H9 (cell line): ENCODE data around the gene ASIC3. TPM values are rescaled to one million over a fixed set of nuclear protein-coding genes. Genes with fewer than 3 reads are reported as not detected.

Experiments
- DNase-seq: peaks from one replicate; pipeline ENCODE4 v3.0.0-alpha.2; 2017
- H2AFZ ChIP-seq: one replicate; pipeline ENCODE4 v1.6.1; 2013; ENCODE audit warnings: mild to moderate bottlenecking, low read length, control low read depth, moderate library complexity
- H2AK5ac ChIP-seq: 2 replicates; pipeline ENCODE4 v1.6.1; 2013; ENCODE audit warnings: low read length, control low read depth, mixed read lengths; ENCODE audit not compliant: insufficient read length
- H2BK120ac ChIP-seq: one replicate; pipeline ENCODE4 v1.6.1; 2013; ENCODE audit warnings: low read depth, mild to moderate bottlenecking, low read length, control low read depth, inconsistent platforms; ENCODE audit not compliant: poor library complexity, severe bottlenecking
- H2BK12ac ChIP-seq: 2 replicates; pipeline ENCODE4 v1.6.1; 2013; ENCODE audit warnings: low read length, control low read depth, mixed read lengths, low read depth; ENCODE audit not compliant: insufficient read length
- H2BK15ac ChIP-seq: 2 replicates; pipeline ENCODE4 v1.6.1; 2013; ENCODE audit warnings: low read depth, low read length, control low read depth
- H2BK20ac ChIP-seq: one replicate; pipeline ENCODE4 v1.6.1; 2013; ENCODE audit warnings: low read depth, mild to moderate bottlenecking, low read length, control low read depth, inconsistent platforms; ENCODE audit not compliant: poor library complexity, severe bottlenecking
- H2BK5ac ChIP-seq: 2 replicates; pipeline ENCODE4 v1.6.1; 2013; ENCODE audit warnings: low read length, control low read depth, mixed read lengths; ENCODE audit not compliant: insufficient read length
- H3K14ac ChIP-seq: 2 replicates; pipeline ENCODE4 v1.6.1; 2013; ENCODE audit warnings: low read length, control low read depth; ENCODE audit not compliant: insufficient read depth
- H3K18ac ChIP-seq: 2 replicates; pipeline ENCODE4 v1.6.1; 2013; ENCODE audit warnings: low read depth, mild to moderate bottlenecking, mixed read lengths, low read length, control low read depth; ENCODE audit not compliant: insufficient read length
- H3K23ac ChIP-seq: 2 replicates; pipeline ENCODE4 v1.6.1; 2013; ENCODE audit warnings: low read length, control low read depth, mixed read lengths, low read depth; ENCODE audit not compliant: insufficient read length
- H3K23me2 ChIP-seq: 2 replicates; pipeline ENCODE4 v1.6.1; 2013; ENCODE audit warnings: low read depth, mild to moderate bottlenecking, mixed read lengths, low read length, control low read depth; ENCODE audit not compliant: insufficient read length, poor library complexity, severe bottlenecking
- H3K27ac ChIP-seq: 2 replicates; pipeline ENCODE4 v1.5.1; 2013; ENCODE audit warnings: low read length, control low read depth, mixed read lengths, low read depth; ENCODE audit not compliant: insufficient read length
- H3K27me3 ChIP-seq: 2 replicates; pipeline ENCODE4 v1.6.1; 2013; ENCODE audit warnings: low read length, control low read depth, inconsistent platforms; ENCODE audit not compliant: insufficient read depth
- H3K4ac ChIP-seq: 2 replicates; pipeline ENCODE4 v1.6.1; 2013; ENCODE audit warnings: low read depth, mild to moderate bottlenecking, control low read depth, inconsistent platforms, low read length, moderate library complexity
- H3K4me1 ChIP-seq: 2 replicates; pipeline ENCODE4 v1.6.1; 2013; ENCODE audit warnings: low read length, control low read depth, inconsistent platforms; ENCODE audit not compliant: insufficient read depth
- H3K4me2 ChIP-seq: 2 replicates; pipeline ENCODE4 v1.6.1; 2013; ENCODE audit warnings: low read length, control low read depth, mixed read lengths; ENCODE audit not compliant: insufficient read length, insufficient read depth
- H3K56ac ChIP-seq: 2 replicates; pipeline ENCODE4 v1.6.1; 2013; ENCODE audit warnings: low read depth, mild to moderate bottlenecking, mixed read lengths, low read length, control low read depth; ENCODE audit not compliant: insufficient read length
- H3K79me1 ChIP-seq: 2 replicates; pipeline ENCODE4 v1.6.1; 2013; ENCODE audit warnings: low read depth, mild to moderate bottlenecking, moderate library complexity, low read length, control low read depth, inconsistent platforms; ENCODE audit not compliant: insufficient read depth, poor library complexity, severe bottlenecking
- H3K79me2 ChIP-seq: 2 replicates; pipeline ENCODE4 v1.6.1; 2013; ENCODE audit warnings: low read length, control low read depth, inconsistent platforms; ENCODE audit not compliant: insufficient read depth
- H3K9ac ChIP-seq: 2 replicates; pipeline ENCODE4 v1.6.1; 2013; ENCODE audit warnings: low read length, control low read depth, mixed read lengths; ENCODE audit not compliant: insufficient read length; ENCODE audit errors: extremely low read depth
- H3K9me3 ChIP-seq: one replicate; pipeline ENCODE4 v1.6.1; 2013; ENCODE audit warnings: low read depth, low read length, inconsistent platforms; ENCODE audit not compliant: control insufficient read depth
- H3T11ph ChIP-seq: one replicate; pipeline ENCODE4 v1.6.1; 2013; ENCODE audit warnings: mild to moderate bottlenecking, low read length, control low read depth, inconsistent platforms
- H4K20me1 ChIP-seq: one replicate; pipeline ENCODE4 v1.6.1; 2013; ENCODE audit not compliant: control insufficient read depth, insufficient read length, insufficient read depth
- H4K5ac ChIP-seq: 2 replicates; pipeline ENCODE4 v1.6.1; 2013; ENCODE audit warnings: low read depth, mild to moderate bottlenecking, mixed read lengths, low read length, control low read depth; ENCODE audit not compliant: insufficient read length
- H4K8ac ChIP-seq: replicated peaks from 2 replicates; pipeline ENCODE4 v1.6.1; 2013; ENCODE audit warnings: low read length, control low read depth, mixed read lengths, low read depth; ENCODE audit not compliant: insufficient read length
- H4K91ac ChIP-seq: 2 replicates; pipeline ENCODE4 v1.6.1; 2013; ENCODE audit warnings: low read depth, mild to moderate bottlenecking, moderate library complexity, mixed read lengths, low read length, control low read depth; ENCODE audit not compliant: insufficient read length
- H3K27ac Mint-ChIP-seq, 3 experiments: 2 replicates in 2 of 3; 3 replicates in 1 of 3; pipeline ENCODE4 v1.8.0; 2020 to 2021; ENCODE audit warnings: mixed read lengths in 3 of 3, mild to moderate bottlenecking in 1 of 3, moderate library complexity in 1 of 3
- H3K27me3 Mint-ChIP-seq: 2 replicates; pipeline ENCODE4 v1.8.0; 2021; ENCODE audit warnings: low read depth, mild to moderate bottlenecking, moderate library complexity, mixed read lengths
- H3K36me3 Mint-ChIP-seq, 3 experiments: 2 replicates in 2 of 3; 3 replicates in 1 of 3; pipeline ENCODE4 v1.8.0; 2020 to 2021; ENCODE audit warnings: low read depth in 3 of 3, mixed read lengths in 3 of 3; ENCODE audit not compliant: insufficient read depth in 1 of 3
- H3K4me1 Mint-ChIP-seq, 2 experiments: 2 replicates each; pipeline ENCODE4 v1.8.0; 2020; ENCODE audit warnings: mixed read lengths in 2 of 2
- H3K4me3 Mint-ChIP-seq, 2 experiments: 2 replicates in 1 of 2; 3 replicates in 1 of 2; pipeline ENCODE4 v1.8.0; 2020 to 2021; ENCODE audit warnings: mild to moderate bottlenecking in 2 of 2, mixed read lengths in 2 of 2, moderate library complexity in 1 of 2
- H3K9me3 Mint-ChIP-seq, 2 experiments: 2 replicates in 1 of 2; 3 replicates in 1 of 2; pipeline ENCODE4 v1.8.0; 2020; ENCODE audit warnings: mild to moderate bottlenecking in 2 of 2, mixed read lengths in 2 of 2, moderate library complexity in 1 of 2
- WGBS: extraction: QIAGEN DNeasy Blood & Tissue Kit; methylation state at CpG from one replicate; pipeline ENCODE4 v1.1.7; 2013; ENCODE audit warnings: missing lambda C conversion rate, low lambda C conversion rate, mixed read lengths; ENCODE audit not compliant: insufficient read length; ENCODE audit errors: extremely low coverage; 5-methylcytosine and 5-hydroxymethylcytosine counted together
- total RNA-seq: library from RNA; stranded (reverse); gene quantifications from 2 replicates; pipeline ENCODE4 v1.2.1, GENCODE V29; 2021
- TF ChIP-seq, protein P1 (sequence below): fragments of 200-600 bp; sonication (generic); conservative IDR thresholded peaks from 3 replicates; pipeline ENCODE4 v1.8.0; 2021; ENCODE audit warnings: antibody characterized with exemption, mild to moderate bottlenecking

Gene ASIC3
- total RNA-seq, 1 experiment from 2014 or later: 1.7 TPM

DNA sequence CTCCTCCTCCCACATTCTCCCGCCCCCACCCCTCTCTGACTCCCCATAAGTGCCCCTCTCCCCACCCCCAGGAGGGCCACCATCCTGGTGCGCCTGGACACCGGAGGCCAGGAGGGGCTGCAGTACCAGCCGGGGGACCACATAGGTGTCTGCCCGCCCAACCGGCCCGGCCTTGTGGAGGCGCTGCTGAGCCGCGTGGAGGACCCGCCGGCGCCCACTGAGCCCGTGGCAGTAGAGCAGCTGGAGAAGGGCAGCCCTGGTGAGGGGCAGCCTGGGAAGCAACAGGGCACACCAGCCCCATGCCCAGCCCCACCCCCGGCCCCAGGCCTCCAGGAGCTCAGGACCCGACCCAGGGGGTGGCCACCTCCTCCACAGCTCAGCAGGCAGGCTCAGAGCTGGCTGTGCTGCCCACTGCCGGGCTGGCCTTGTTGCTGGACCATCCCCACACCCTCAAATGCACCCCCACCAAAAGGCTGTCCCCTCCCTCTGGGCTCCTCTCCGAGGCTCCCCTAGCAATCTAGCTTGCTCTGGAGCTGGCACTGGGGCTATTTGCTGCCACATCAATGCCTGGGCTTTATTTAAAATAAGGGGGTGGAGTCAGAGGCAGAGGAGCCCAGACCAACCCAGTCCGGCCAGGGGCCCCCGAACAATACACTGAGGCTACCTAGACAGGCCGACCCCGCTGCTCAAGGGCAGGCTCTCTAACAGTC, 38.8 kb upstream of the ASIC3 start:
- H4K91ac ChIP-seq: no peak overlapping the region
- no peak overlapping the region for H2BK15ac ChIP-seq
- no peak overlapping the region; the same call in 1 of the 2 replicates for H3K14ac ChIP-seq
- no peaks in the 10 kb centered on the region for H3K79me1 ChIP-seq
- no peak overlapping the region for H3K27ac ChIP-seq
- H3K18ac ChIP-seq: peak overlapping the region; percentile 50
- no peak overlapping the region for H3K56ac ChIP-seq
- H2BK5ac ChIP-seq: no peak overlapping the region
- peaks cover 8% of the 10 kb centered on the region for H3K23me2 ChIP-seq
- Mint-ChIP-seq H3K27me3 (peaks cover 28% of the 10 kb centered on the region), H3K36me3 (peaks cover 0 to 2% (median 1%) of the 10 kb centered on the region in 3 experiments; a peak in 2 of 7 replicates), H3K27ac (no peak overlapping the region), H3K4me3 (no peak overlapping the region), H3K4me1 (peaks cover 21 to 49% of the 10 kb centered on the region in 2 experiments), H3K9me3 (no peaks in the 10 kb centered on the region)
- TF ChIP-seq, protein P1, sequence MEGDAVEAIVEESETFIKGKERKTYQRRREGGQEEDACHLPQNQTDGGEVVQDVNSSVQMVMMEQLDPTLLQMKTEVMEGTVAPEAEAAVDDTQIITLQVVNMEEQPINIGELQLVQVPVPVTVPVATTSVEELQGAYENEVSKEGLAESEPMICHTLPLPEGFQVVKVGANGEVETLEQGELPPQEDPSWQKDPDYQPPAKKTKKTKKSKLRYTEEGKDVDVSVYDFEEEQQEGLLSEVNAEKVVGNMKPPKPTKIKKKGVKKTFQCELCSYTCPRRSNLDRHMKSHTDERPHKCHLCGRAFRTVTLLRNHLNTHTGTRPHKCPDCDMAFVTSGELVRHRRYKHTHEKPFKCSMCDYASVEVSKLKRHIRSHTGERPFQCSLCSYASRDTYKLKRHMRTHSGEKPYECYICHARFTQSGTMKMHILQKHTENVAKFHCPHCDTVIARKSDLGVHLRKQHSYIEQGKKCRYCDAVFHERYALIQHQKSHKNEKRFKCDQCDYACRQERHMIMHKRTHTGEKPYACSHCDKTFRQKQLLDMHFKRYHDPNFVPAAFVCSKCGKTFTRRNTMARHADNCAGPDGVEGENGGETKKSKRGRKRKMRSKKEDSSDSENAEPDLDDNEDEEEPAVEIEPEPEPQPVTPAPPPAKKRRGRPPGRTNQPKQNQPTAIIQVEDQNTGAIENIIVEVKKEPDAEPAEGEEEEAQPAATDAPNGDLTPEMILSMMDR: peak; percentile 24; the same call in 2 of the 3 replicates
- H2BK12ac ChIP-seq: no peak overlapping the region
- peaks cover 4% of the 10 kb centered on the region; the same call in 1 of the 2 replicates for H3K4me1 ChIP-seq
- no peak overlapping the region for H3T11ph ChIP-seq
- no peak overlapping the region for H2BK20ac ChIP-seq
- no peaks in the 10 kb centered on the region for H3K9me3 ChIP-seq
- no peak overlapping the region for H4K8ac ChIP-seq
- H3K4ac ChIP-seq: no peak overlapping the region
- H3K9ac ChIP-seq: no peak overlapping the region
- DNase-seq: peak; percentile 65
- no peak overlapping the region for H2AFZ ChIP-seq
- no peaks in the 10 kb centered on the region for H3K27me3 ChIP-seq
- no peaks in the 10 kb centered on the region for H3K79me2 ChIP-seq
- no peak overlapping the region for H2AK5ac ChIP-seq
- H4K20me1 ChIP-seq: no peaks in the 10 kb centered on the region
- no peak overlapping the region for H4K5ac ChIP-seq
- no peak overlapping the region for H3K4me2 ChIP-seq
- no peak overlapping the region for H3K23ac ChIP-seq
- WGBS: no CpG with 5 or more reads among the region's 22 CpGs
- no peak overlapping the region for H2BK120ac ChIP-seq
